Peyer's patch (tissue), 4 donors: ENCODE measurements around the gene PPP1R13L.

Experiments
- CTCF ChIP-seq, 6 experiments: fragments of 450-650 bp in 4 of 6; fragments of 200-600 bp in 2 of 6; sonication (generic) in 1 of 6; IDR thresholded peaks; one replicate each; pipeline ENCODE4 v1.5.1; 2017 to 2019; ENCODE audit warnings: antibody characterized with exemption in 6 of 6, mild to moderate bottlenecking in 3 of 6, moderate library complexity in 1 of 6
- POLR2A ChIP-seq, 2 donors: fragments of 450-650 bp; IDR thresholded peaks; one replicate each; pipeline ENCODE4 v1.5.1; 2017; ENCODE audit warnings: antibody characterized with exemption in 2 of 2, mild to moderate bottlenecking in 2 of 2, moderate library complexity in 2 of 2

GRCh38 chr19:45404557-45405434, at the start of gene PPP1R13L:
- TF ChIP-seq CTCF (IDR thresholded peaks at IDR 0.05) (peak in 1 of 6 experiments; percentile 1), POLR2A (IDR thresholded peaks at IDR 0.05) (peak; percentile 46 to 77)
